Activated gamma-delta T cell treated with anti-CD3 and anti-CD28 coated beads, Interleukin-2, amount 50 U/mL, for 16 hours (primary cell): ENCODE results near the gene RHCG.

Experiments
- DNase-seq: peaks from one replicate; pipeline ENCODE4 v3.0.0-alpha.2; 2020; ENCODE audit warnings: low read depth

Gene RHCG

DNA sequence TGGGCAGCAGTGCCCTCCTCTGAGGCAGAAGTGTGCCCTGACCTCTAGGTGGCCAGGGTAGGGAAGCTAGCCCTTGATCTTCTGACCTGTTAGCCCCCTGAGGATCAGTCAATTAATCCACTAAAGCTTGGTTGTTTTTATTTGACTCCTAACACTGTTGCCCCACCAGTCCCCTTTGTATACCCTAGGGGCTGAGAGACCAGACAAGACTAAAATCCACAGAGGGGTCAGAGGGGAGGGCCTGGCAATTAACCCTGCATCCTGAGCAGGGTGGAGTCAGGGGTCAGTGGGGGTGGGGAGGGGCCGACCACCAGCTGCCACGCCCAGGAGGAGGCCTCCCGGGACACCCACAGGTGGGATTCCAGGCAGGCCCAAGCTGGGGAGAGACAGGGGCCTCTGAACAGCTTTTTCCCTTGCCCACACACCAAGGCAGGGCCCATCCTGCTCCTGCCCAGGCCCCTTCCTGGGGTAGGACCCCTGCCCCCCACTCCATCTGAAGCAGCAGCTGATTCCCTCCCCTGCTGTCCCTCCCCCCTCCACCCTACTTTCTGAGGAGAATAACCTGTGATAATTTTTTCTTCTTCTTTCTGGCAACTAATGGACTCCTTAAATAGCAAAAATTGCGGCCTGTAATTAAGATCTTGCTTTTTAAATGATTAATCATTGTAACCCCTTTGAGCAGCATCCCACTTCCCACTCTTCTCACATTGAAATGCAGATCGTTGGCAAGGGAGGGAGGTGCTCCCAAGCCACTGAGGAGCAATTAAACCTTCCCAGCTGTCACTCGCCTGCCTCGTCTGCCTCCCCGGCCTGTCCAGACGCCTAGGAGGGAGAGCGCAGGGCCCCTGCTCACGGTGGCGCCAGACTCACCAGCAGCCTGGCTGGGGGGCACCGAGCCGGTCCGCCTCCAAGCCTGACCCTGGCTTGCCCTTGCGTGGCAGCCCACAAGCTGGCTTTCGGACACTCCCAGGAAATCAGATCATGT lies 51.9 kb downstream of the RHCG start:
- no peak for DNase-seq

GRCh38 chr15:89443581-89443980 lies 52.8 kb downstream of the RHCG start:
- DNase-seq: no peak

DNA sequence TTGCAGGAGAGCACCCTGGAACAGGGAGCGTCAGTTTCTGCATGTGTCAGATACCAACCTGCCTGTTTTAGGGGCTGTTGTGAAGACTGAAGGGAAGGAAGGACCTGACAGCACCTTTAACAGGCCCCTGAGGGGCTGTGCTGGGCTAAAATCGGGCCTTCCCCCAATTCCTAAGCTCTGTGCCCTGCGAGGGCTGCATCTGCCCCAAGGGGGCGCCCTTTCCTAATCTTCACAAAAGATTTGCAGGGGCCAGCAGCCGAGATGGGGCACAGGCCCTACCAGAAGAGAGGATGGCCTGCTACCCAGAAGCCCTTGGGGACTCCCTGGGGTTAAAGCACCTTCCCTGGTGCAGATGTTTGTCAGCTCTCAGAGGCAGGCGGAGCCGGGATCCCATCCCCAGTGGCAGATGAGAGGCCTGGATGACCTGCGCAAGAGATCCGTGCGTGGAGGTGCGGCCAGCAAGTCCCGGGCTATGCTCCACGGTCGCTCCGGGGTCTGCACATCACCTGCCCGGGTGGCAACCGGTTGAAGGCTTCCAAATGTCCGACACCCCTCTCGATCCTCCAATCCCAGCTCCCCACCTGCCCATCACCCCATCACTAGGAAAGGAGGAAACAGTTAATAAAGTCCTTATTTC lies 53.6 kb downstream of the RHCG start:
- DNase-seq: no peak

GRCh38 chr15:89442155-89442554 lies 54.2 kb downstream of the RHCG start:
- no peak for DNase-seq

DNA sequence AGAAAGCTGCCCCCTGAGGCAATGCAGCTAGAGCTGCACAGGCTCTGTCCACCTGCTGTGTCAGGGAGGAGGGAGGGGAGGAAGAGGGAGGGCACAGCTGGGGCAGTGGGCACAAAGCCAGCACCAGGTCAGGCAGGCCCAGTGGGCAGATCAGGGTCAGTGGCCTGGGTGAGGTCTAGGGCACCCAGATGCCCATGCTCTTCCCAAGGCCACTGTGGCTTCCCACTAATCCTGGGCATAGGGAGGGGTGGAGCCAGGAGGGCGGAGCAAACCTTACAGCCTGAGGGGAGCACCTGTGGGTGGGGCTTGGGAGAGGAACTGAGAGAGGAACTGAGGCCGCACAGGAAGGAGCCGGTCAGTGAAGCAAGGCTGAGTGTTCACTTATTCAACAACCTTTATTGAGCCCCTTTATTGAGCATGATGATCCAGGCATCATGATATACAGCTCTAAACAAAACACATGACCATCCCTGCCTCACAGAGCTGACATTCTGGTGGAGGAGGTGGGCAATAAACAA lies 55.0 kb downstream of the RHCG start:
- DNase-seq: no peak

GRCh38 chr15:89439764-89440163 lies 56.6 kb downstream of the RHCG start:
- DNase-seq: no peak

DNA sequence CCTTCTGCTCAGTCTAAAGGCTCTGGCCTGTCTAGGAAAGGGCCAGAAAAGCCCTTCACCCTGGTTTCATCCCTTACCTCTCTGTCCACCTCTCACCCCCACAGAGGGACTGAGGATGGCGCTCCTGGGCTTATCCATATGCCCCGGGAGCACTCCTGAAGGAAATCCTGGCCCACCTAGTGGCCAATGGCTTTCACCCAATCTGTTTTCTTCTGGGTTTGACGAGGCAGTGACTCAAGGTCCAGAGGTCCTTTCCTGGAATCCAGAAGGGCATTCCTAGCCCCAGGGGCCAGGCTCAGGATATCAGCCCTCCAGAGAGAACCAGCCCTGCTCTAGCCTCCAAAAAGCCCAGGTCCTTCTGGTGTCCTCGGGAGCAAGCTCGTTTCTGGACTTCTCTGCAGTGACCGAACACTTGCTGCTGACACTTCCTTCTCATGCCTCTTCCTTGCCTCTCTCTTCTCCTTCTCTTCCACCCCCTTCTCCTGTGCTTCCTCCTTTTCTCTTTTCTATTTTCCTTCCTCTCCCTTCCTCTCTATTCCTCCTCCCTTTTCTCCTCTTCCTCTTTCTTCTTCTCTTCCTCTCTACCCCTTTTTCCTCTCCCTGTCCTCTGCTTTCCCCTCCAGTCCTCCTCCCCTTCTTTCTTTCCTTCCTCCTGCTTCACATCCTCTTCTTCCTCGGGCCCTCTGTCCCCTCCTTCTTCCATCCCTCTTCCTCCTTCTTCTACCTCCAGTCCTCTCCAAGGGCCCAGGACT lies 59.6 kb downstream of the RHCG start:
- DNase-seq: no peak

DNA sequence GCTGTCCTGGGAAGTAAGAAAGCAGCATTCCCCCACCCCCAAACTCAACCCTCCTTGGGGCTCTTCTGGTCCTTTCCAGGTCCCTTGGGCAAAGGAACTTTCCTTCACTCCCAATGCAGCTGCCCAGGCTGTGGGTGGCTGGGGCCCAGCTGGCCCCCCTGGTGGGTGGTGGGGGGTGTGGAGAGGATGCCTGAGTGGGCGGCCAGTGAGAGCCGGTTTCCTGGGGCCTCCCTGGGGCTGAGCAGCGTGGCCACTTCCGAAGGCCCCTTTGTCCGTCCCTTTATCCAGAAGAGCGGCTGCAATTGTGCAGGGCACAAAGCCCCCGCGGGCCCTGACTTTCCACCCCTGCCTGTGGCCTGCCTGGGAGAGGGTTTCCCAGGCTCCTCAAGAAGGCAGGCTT lies 61.0 kb downstream of the RHCG start:
- no peak for DNase-seq

GRCh38 chr15:89433686-89434085 lies 62.7 kb downstream of the RHCG start:
- DNase-seq: no peak

GRCh38 chr15:89430530-89431341 lies 65.6 kb downstream of the RHCG start:
- peak; percentile 89 for DNase-seq

DNA sequence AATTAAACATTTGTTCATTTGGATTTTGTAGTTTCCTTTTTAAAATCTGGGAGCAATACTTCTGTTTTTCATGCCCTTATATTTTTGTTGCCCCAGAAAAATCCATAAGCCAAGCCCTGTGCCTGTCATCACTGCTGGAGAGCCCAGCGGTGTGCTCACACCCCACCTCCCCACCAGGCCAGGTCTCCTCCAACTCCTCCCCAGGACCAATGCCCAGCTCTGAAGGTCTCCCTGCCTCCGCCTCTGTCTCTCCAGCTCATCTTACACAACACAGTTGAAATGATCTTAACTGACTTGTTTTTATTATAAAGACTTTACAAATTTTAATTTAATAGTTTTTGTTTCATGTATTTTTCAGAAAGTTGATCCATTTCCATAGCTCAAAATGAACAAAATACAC lies 66.4 kb downstream of the RHCG start:
- DNase-seq: no peak

DNA sequence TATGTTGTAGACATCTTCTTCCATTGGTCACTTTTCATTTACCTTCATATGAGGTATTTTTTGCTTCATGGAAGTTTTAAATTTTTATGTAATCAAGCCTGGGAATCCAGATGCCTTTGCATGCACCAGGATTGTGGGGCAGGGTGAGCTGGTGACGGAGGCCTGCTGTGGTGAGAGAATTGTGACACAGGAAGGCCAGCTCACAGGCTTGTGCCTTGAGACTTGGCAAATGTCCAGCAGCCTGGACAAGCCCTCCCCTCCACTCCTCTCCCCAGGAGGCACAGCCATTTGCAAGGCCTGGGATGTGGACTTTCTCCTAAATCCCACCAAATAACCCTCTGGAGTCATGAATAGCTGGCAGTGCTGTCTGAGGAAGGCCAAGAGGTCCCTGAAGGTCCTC lies 67.4 kb downstream of the RHCG start:
- DNase-seq: no peak

DNA sequence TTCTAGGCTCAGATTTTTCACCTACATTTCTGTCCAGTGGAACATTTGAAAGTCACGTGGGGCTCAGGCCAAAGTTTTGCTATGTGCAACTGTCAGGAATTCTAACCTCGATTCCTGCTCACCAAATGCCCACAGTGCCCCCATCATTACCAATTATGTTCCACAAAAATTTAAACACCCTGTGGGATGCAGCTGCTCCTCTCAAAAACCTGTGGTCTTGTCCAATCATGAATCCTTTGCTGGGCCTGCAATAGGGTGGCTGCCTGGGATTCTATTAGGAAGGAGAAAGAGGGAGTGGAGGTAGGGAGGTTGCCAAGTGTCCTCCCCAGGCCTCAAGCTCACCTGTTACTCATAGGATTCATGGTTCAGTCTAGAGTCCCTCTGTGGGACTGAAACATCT lies 68.1 kb downstream of the RHCG start:
- DNase-seq: no peak

DNA sequence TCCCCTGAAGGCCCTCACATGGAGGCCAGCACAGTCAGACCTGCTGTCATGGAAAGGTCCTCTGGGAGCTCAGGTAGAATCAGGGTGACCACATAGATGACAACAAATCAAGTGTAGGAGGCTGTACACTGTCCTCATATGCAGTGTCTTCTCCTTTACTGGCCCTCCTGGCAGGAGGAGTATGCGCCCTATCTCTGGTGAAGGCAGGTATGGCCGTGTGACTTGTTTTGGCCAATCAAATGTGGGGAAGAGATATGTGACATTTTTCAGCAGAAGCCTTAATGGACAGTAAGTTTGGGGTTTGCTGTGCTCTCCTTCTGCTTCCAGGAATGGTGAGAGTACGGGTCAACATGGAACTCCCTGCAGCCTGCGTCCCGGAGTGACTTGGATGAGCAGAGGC lies 69.9 kb downstream of the RHCG start:
- DNase-seq: no peak

DNA sequence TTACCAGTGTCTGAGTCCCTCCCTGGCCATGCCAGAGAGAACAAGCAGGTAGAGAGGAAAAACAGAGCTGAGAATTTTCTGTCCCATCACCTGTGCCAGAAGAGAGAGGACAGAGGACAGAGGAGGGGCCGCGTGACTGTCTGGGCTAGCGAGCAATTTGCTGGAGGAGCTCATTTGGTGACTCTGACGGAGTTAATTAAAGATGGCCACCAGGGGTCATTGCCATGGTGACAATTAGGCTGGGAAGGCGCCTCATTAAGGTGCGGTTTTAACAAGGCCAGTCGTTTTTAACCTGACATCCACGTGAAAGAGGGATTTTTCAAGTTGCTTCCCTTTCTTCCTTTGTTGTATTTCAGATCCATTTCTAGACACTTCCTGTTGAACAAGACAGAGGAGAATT lies 72.4 kb downstream of the RHCG start:
- DNase-seq: no peak
